Measurements from ENCODE around the gene PARP4.

Gene PARP4

DNA sequence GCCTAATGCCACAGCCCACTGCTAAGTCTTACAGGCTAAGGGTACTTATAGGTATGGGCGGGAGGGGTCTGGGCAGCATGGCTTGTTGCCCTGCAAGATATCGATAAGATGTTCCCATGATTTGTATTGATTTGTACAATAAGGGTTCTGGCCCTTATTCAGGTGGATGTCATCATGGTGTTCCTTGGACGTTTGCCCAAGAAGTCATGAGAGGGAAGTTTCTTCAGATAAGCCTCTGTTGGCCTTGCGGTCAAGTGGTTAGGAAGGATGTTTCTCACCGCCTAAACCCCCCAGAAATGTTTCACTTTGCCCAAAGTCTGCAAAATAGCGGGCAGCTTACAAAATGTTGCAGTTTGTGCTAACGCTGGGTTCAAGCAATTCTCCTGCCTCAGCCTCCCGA lies 7.3 kb downstream of the PARP4 start:
- TF ChIP-seq NFIC (IDR thresholded peaks at IDR 0.05), result no peak
- no peak for TF ChIP-seq FOXM1 (IDR thresholded peaks at IDR 0.05; ENCODE audit: borderline replicate concordance, low read depth)
- TF ChIP-seq ZBTB7A (IDR thresholded peaks at IDR 0.05; ENCODE audit: low read depth), result no peak
- TF ChIP-seq, protein P1, sequence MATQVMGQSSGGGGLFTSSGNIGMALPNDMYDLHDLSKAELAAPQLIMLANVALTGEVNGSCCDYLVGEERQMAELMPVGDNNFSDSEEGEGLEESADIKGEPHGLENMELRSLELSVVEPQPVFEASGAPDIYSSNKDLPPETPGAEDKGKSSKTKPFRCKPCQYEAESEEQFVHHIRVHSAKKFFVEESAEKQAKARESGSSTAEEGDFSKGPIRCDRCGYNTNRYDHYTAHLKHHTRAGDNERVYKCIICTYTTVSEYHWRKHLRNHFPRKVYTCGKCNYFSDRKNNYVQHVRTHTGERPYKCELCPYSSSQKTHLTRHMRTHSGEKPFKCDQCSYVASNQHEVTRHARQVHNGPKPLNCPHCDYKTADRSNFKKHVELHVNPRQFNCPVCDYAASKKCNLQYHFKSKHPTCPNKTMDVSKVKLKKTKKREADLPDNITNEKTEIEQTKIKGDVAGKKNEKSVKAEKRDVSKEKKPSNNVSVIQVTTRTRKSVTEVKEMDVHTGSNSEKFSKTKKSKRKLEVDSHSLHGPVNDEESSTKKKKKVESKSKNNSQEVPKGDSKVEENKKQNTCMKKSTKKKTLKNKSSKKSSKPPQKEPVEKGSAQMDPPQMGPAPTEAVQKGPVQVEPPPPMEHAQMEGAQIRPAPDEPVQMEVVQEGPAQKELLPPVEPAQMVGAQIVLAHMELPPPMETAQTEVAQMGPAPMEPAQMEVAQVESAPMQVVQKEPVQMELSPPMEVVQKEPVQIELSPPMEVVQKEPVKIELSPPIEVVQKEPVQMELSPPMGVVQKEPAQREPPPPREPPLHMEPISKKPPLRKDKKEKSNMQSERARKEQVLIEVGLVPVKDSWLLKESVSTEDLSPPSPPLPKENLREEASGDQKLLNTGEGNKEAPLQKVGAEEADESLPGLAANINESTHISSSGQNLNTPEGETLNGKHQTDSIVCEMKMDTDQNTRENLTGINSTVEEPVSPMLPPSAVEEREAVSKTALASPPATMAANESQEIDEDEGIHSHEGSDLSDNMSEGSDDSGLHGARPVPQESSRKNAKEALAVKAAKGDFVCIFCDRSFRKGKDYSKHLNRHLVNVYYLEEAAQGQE (IDR thresholded peaks at IDR 0.05; ENCODE audit: low read depth), result no peak
- TF ChIP-seq EGR1 (IDR thresholded peaks at IDR 0.05), result no peak
- TF ChIP-seq, protein P2, sequence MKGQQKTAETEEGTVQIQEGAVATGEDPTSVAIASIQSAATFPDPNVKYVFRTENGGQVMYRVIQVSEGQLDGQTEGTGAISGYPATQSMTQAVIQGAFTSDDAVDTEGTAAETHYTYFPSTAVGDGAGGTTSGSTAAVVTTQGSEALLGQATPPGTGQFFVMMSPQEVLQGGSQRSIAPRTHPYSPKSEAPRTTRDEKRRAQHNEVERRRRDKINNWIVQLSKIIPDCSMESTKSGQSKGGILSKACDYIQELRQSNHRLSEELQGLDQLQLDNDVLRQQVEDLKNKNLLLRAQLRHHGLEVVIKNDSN (IDR thresholded peaks at IDR 0.05), result no peak
- TF ChIP-seq CREB1 (IDR thresholded peaks at IDR 0.05; ENCODE audit: low read depth), result no peak
- TF ChIP-seq RAD21 (IDR thresholded peaks at IDR 0.05; ENCODE audit: low read depth), result no peak
- TF ChIP-seq, protein P3, sequence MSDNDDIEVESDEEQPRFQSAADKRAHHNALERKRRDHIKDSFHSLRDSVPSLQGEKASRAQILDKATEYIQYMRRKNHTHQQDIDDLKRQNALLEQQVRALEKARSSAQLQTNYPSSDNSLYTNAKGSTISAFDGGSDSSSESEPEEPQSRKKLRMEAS (IDR thresholded peaks at IDR 0.05), result no peak
- TF ChIP-seq YY1 (IDR thresholded peaks at IDR 0.05; ENCODE audit: low read depth), result no peak
- TF ChIP-seq TCF12 (IDR thresholded peaks at IDR 0.05; ENCODE audit: low read depth), result no peak
- TF ChIP-seq TAF1 (IDR thresholded peaks at IDR 0.05; ENCODE audit: low read depth), result no peak
- no peak for TF ChIP-seq EP300 (IDR thresholded peaks at IDR 0.05; ENCODE audit: borderline replicate concordance)
- TF ChIP-seq CEBPB (IDR thresholded peaks at IDR 0.05), result no peak

DNA sequence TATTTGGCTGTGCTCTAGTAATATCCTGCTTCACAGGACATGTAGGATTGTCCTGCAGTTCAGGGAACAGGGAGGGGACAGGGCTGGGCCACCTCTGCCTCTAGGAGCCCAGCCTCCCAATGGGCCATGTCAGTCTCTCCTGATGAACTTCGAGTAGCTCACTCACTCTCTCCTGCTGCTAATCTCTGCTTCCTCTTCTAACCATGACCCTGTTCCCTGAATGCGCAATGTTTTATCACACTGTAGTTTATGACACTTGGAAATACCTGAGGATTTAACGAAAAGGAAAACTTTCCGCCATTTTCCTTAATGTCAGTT lies 9.2 kb downstream of the PARP4 start:
- no peak for TF ChIP-seq EP300 (IDR thresholded peaks at IDR 0.05; ENCODE audit: borderline replicate concordance)

DNA sequence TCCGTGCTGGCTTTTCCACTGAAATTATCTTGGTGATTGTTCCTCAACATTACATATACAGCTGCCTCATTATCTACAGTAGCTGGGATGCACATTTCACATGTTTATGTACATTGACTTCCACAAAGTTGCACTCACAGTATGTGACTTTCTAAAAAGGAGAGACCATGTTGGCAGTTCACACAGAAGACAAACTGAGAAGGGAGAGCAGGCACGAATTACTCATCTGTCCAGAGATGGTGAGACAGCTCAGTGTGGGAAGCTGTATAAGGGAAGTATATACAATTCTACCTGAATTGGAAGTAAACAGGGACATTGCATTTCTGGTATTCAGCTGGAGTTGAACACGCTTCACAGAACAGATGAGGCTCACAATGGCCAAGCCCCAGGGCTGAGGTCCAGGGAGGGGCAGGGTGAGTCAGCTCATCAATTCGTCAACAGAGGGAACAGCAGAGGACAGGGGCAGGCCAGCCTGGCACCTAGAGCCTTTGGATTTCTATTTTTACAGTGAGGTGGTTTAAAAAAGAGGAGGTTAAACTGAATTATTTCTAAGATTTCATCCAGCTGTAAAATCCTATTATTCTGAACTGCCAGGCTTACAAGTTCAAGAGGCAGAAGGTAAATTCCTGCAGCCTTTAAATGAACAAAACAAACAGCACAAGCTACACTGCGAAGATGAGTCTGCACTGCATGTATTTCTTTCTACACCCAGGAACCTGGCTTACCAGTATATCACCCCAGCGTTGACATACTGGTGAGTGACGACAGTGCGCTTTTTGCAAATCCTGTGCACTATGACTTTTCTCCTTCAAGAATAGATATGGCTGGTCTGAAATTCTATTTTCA lies 9.8 kb downstream of the PARP4 start:
- TF ChIP-seq CREB1 (IDR thresholded peaks at IDR 0.05; ENCODE audit: low read depth), result no peak
- no peak for TF ChIP-seq FOXM1 (IDR thresholded peaks at IDR 0.05; ENCODE audit: borderline replicate concordance, low read depth)
- TF ChIP-seq YY1 (IDR thresholded peaks at IDR 0.05; ENCODE audit: low read depth), result no peak
- no peak for TF ChIP-seq NFIC (IDR thresholded peaks at IDR 0.05)
- TF ChIP-seq, protein P2 (IDR thresholded peaks at IDR 0.05), result no peak
- TF ChIP-seq, protein P3 (IDR thresholded peaks at IDR 0.05), result no peak

DNA sequence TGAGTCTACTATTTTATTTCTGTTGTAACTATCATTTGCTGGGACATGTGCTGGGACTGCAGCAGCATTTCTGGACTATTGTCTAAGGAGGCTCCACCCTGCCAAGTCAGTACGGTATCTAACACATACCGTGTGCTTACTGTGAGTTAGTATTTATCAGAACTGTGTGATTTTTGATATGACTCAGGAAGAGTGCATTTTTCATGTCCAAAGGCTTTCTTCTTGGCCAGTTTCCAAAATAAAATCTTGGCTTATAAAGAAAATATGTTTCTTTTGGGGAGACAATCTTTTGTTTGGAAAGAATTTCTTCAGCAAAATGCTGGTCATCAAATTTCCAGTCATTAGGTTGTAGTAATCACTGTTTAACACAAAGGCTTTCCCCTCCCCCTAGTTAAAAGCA lies 11.6 kb downstream of the PARP4 start:
- TF ChIP-seq RAD21 (IDR thresholded peaks at IDR 0.05; ENCODE audit: low read depth) (no peak), FOXM1 (IDR thresholded peaks at IDR 0.05; ENCODE audit: borderline replicate concordance, low read depth) (no peak), YY1 (IDR thresholded peaks at IDR 0.05; ENCODE audit: low read depth) (no peak), TCF12 (IDR thresholded peaks at IDR 0.05; ENCODE audit: low read depth) (no peak), EP300 (IDR thresholded peaks at IDR 0.05; ENCODE audit: borderline replicate concordance) (no peak), ZBTB7A (IDR thresholded peaks at IDR 0.05; ENCODE audit: low read depth) (no peak), CEBPB (IDR thresholded peaks at IDR 0.05) (no peak), NFIC (IDR thresholded peaks at IDR 0.05) (no peak), EGR1 (IDR thresholded peaks at IDR 0.05) (no peak), TEAD4 (IDR thresholded peaks at IDR 0.05) (no peak), TAF1 (IDR thresholded peaks at IDR 0.05; ENCODE audit: low read depth) (no peak)
- TF ChIP-seq, protein P3 (IDR thresholded peaks at IDR 0.05), result no peak
- TF ChIP-seq, protein P1 (IDR thresholded peaks at IDR 0.05; ENCODE audit: low read depth), result no peak

DNA sequence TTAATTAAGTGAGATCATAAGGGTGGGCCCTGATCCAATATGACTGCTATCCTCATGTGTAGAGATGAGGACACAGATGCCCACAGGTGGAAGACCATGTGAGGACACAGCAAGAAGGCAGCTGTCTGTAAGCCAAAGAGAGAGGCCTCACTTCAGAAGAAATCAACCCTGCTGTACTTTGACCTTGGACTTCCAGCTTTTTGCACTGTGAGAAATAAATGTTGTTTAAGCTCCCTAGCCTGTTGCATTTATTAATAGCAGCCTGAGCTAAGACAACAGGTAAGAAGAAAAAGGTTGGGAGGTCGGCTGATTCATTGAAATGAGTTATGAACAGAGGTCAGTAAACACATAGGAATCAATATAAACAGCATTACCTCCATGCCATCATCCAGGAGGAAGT lies 14.8 kb downstream of the PARP4 start:
- TF ChIP-seq RAD21 (IDR thresholded peaks at IDR 0.05; ENCODE audit: low read depth), result no peak
- no peak for TF ChIP-seq NFIC (IDR thresholded peaks at IDR 0.05)
- TF ChIP-seq CEBPB (IDR thresholded peaks at IDR 0.05), result no peak
- TF ChIP-seq TEAD4 (IDR thresholded peaks at IDR 0.05), result no peak
- TF ChIP-seq, protein P3 (IDR thresholded peaks at IDR 0.05), result no peak
- no peak for TF ChIP-seq ZBTB7A (IDR thresholded peaks at IDR 0.05; ENCODE audit: low read depth)
- no peak for TF ChIP-seq TCF12 (IDR thresholded peaks at IDR 0.05; ENCODE audit: low read depth)
- TF ChIP-seq TAF1 (IDR thresholded peaks at IDR 0.05; ENCODE audit: low read depth), result no peak
- TF ChIP-seq EP300 (IDR thresholded peaks at IDR 0.05; ENCODE audit: borderline replicate concordance), result no peak
- no peak for TF ChIP-seq EGR1 (IDR thresholded peaks at IDR 0.05)
- no peak for TF ChIP-seq CREB1 (IDR thresholded peaks at IDR 0.05; ENCODE audit: low read depth)
- no peak for TF ChIP-seq YY1 (IDR thresholded peaks at IDR 0.05; ENCODE audit: low read depth)
- TF ChIP-seq, protein P1 (IDR thresholded peaks at IDR 0.05; ENCODE audit: low read depth), result no peak
- TF ChIP-seq, protein P2 (IDR thresholded peaks at IDR 0.05), result no peak

Measured in Ishikawa (cell line).